HTERT RPE-1 (cell line): ENCODE data around the gene CEL.
"Not testable (repeated sequence)": the region's sequence is repeated elsewhere in the genome, so short reads cannot be mapped to it uniquely, and the experiment has no call there.

ENCODE experiments used
- in situ Hi-C: fragments of 300-500 bp; cut with MboI; formaldehyde crosslinking; loops from 4 replicates; pipeline ENCODE4 v1.14.3; 2020; ENCODE audit warnings: low sequenced_read_pairs

CEL gene

DNA sequence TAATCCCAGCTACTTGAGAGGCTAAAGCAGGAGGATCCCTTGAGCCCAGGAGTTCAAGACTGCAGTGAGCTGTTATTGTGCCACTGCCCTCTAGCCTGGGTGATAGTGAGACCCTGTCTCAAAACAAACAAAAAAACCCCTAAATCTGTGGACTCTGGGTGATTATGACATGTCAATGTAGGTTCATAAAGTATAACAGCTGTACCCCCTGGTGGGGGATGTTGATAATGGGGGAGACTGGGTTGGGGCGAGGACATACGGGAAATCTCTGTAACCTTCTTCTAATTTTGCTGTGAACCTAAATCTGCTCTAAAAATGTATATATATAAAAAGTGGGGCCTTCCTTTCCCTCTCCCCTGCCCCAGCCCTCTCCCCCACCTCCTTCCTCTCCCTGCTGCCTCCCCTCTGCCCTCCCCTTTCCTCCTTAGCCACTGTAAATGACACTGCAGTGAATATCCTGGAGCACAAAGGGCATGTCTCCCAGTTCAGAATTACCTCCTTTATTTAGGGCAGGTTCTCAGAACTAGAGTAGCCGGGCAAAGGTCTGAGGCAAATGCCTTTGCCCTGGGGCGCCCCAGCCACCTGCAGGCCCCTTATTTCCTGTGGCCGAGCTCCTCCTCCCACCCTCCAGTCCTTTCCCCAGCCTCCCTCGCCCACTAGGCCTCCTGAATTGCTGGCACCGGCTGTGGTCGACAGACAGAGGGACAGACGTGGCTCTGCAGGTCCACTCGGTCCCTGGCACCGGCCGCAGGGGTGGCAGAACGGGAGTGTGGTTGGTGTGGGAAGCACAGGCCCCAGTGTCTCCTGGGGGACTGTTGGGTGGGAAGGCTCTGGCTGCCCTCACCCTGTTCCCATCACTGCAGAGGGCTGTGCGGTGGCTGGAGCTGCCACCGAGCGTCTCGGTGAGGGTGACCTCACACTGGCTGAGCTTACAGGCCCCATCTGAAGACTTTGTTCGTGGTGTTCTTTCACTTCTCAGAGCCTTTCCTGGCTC, 19.3 kb downstream of the CEL start:
- in situ Hi-C loops = not testable (repeated sequence)

DNA sequence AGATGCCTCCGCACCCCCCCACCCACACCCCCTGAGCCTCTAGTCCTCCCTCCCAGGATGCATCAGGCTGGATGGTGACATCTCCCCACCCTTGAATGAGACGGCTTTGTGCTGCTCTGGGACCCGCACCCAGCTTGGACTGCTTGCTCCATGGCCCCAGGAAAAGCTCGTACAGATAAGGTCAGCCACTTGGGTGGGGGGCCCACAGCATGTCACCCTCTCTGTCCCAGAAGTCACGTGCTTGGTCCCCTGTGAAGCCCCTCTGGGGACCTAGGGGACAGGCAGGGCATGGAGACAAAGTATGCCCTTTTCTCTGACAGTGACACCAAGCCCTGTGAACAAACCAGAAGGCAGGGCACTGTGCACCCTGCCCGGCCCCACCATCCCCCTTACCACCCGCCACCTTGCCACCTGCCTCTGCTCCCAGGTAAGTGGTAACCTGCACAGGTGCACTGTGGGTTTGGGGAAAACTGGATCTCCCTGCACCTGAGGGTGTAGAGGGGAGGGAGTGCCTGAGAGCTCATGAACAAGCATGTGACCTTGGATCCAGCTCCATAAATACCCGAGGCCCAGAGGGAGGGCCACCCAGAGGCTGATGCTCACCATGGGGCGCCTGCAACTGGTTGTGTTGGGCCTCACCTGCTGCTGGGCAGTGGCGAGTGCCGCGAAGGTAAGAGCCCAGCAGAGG, 20.3 kb downstream of the CEL start:
- in situ Hi-C loops = not testable (repeated sequence)

DNA sequence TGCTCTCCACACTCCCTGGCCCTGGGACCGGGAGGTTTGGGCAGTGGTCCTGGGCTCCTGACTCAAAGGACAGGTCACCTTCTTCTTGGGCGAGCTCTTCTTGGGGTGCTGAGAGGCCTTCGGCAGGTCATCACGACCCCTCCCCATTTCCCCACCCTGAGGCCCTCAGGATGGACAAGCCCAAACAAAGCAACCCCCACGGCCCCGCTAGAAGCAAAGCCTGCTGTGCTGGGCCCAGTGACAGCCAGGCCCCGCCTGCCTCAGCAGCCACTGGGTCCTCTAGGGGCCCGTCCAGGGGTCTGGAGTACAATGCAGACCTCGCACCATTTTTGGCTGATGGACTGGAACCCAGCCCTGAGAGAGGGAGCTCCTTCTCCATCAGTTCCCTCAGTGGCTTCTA, 21.9 kb downstream of the CEL start:
- in situ Hi-C loops = not testable (repeated sequence)

DNA sequence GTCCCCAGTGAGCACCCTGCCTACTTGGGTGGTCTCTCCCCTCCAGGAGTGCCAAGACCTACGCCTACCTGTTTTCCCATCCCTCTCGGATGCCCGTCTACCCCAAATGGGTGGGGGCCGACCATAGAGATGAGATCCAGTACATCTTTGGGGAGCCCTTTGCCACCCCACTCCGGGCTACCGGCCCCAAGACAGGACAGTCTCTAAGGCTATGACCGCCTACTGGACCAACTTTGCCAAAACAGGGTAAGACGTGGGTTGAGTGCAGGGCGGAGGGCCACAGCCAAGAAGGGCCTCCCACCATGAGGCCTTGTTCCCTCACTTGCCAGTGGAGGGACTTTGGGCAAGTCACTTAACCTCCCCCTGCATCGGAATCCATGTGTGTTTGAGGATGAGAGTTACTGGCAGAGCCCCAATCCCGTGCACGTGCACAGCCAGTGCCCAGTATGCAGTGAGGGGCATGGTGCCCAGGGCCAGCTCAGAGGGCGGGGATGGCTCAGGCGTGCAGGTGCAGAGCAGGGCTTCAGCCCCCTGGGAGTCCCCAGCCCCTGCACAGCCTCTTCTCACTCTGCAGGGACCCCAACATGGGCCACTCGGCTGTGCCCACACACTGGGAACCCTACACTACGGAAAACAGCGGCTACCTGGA, 24.6 kb downstream of the CEL start:
- in situ Hi-C loops = not testable (repeated sequence)

DNA sequence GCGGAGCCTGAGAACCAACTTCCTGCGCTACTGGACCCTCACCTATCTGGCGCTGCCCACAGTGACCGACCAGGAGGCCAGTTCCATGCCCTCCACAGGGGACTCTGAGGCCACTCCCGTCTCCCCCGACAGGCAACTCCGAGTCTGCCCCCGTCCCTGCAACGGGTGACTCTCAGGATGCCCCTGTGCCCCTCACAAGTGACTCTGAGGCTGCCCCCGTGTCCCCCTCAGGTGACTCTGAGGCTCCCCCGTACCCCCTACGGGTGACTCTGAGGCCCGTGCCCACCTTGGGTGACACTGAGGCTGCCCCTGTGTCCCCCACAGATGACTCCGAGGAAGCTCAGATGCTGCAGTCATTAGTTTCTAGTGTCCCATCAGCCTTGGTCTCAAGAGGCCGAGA, 25.1 kb downstream of the CEL start:
- in situ Hi-C loops = no loop called here

DNA sequence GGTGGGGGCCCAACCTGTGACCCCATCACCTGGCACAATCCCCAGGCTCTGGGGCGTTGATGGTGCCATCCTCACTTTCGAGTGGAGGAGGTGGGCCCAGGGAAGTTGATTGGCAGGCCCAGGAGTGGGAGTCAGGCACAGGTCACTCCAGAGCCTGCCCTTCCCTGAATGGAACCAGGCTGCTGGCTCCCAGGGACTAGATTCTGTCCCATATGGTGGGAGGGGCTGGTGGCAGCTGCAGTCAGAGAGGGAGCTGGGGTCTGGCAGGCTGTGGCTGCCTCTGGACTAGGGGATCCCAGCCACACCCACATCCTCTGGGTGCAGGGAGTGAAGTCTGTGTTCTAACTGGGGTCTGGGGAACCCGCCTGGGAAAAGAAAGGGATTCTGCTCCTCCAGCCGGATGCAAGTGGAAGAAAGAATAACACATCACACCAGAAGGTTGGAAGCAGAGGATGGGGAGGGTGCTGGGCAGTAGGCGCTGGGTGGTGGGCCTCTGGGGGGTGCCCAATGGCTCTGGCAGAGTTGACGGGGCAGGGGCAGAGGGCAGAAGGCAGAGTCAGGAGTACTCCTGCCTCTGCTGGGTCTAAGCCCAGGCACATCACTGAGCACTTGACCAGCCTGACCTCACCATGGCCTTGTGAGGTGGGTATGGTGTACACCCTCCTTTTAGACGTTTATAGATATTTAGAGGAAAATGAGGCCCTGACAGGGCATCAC, 25.8 kb downstream of the CEL start:
- in situ Hi-C loops = no loop called here

DNA sequence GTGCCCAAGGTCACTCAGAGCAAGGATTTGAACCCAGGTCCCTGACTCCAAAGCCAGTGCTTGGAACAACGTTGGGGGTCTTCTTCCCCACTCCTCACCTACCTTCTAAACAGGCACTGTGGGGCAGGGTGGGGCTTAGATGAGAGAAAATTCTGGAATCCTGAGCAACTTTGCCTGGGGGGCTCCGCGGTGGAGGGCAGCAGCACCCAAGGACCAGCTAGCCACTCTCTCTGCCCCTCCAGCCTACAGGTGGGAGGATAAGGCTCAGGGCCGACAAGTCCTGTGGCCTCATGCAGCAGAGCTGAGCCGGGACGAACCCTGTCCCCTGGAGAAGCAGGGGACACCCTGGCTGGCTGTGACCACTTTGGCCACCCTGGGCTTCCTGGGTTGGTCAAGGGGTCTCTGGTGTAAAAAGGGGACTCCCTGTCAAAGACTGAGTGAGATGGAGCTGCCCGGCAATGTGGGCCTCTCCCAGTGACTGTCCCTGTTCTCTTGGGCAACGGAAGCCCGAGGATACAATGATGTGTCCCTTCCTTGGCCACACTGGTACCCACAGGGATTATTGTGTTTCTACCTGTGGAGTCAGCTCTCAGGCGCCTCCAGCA, 26.5 kb downstream of the CEL start:
- in situ Hi-C loops = no loop called here

DNA sequence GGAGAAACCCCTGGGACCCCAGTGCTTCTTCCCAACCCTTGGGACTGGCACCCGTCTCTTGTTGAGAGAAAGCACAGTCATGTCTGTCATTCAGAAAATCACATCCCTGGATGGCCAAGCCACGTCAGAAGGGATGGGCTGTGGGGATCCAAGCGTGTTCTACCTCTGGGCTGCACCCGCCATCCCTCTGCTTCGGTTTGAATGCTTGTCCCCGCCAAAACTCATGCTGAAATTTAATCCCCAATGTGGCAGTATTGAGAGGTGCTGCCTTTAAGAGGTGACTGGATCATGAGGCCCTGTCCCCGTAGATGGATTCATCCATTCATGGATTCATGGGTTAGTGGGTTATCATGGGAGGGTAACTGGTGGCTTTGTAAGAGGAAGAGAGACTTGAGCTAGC, 27.0 kb downstream of the CEL start:
- in situ Hi-C loops = no loop called here

DNA sequence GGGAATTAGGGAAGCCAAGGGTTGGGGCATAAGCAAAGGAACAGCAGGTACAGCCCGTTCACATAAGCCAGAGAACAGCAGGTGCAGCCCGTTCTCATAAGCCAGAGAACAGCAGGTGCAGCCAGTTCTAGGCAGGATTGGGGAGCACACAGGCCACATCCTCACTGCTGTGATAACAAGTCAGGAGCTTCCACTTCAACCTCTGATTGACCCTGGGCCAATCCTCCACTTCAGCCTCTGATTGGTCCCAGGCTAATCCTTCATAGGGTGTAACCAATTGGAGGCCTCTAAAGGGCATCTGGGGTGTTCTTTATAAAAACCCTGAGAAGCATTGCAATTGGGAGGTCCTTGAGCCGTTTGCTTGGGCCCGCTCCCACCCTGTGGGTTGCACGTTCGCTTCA, 27.5 kb downstream of the CEL start:
- in situ Hi-C loops = no loop called here

DNA sequence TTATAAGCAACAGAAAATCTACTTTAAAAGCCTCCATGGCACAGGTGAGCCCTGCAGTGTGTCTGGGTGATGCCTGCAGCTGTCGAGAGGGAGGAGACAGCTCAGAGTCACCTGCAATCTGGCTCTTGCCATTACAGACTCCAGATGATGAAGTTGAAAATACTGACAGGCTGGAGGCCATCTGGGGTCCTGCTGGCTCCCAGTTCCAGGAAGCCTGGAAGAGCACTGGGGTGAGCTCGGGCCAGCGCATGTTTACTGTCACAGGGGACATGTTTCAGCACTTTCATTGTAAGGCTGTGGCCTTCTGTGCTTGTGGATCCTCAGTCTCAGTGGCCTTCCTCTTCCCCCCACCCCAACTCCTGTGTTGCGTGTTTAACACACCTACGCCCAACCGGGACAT, 28.4 kb downstream of the CEL start:
- in situ Hi-C loops = no loop called here

DNA sequence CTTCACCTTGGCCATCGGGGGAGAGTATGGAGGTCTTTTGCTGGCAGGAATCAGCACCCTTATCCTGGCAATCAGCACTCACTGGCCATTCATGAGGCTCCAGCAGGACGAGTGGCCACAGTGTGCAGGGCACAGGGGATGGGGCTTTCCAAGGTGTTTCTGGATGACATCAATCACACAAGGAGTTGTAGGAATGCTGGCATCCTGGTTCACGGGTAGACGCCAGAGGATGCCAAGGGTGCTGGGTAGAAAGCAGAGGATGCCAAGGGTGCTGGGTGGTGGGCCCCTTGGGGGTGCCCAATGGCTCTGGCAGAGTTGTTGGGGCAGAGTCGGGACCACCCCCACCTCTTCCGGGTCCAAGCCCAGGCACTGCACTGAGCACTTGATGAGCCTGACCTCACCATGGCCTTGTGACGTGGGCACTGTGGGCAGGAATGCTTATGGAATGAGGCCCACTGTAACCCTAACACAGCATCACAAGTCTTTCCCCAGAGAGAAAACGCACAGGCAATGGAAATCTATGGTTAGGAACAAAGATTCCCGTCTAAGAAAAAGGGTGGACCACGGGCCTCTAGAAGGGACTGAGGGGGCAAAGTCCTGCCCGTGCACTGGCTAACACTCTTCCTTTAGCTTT, 29.1 kb downstream of the CEL start:
- in situ Hi-C loops = no loop called here

DNA sequence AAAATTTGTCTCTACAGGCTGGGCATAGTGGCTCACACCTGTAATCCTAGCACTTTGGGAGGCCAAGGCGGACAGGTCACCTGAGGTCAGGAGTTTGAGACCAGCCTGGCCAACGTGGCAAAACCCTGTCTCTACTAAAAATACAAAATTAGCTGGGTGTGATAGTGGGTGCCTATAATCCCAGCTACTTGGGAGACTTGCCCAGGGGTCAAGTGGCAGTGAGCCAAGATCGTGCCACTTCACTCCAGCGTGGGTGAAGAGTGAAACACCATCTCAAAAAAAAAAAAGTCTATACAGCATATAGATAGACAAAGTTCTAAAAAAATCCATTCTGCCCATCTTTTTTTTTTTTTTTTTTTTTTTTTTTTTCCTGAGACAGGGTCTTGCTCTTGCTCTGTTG, 32.6 kb downstream of the CEL start:
- in situ Hi-C loops = not testable (repeated sequence)

DNA sequence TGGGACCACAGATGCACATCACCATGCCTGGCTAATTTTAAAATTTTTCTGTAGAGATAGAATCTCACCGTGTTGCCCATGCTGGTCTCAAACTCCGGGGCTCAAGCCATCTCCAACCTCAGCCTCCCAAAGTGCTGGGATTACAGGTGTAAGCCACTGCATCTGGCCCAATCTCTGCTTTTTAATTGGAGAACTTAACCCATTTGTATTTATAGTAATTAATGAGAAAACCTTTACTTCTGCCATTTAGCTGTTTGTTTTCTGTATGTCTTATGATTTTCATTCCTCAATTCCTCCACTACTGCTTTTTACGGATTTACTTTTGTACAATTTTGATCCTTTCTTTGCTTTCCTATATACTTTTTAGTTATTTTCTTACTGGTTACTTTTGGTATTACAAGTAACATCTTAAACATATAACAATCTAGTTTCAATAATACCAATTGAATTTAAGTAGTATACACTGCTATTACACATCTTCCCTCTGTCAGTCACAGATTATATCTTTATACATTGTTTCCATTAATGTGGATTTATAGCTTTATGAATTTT, 33.1 kb downstream of the CEL start:
- in situ Hi-C loops = no loop called here

DNA sequence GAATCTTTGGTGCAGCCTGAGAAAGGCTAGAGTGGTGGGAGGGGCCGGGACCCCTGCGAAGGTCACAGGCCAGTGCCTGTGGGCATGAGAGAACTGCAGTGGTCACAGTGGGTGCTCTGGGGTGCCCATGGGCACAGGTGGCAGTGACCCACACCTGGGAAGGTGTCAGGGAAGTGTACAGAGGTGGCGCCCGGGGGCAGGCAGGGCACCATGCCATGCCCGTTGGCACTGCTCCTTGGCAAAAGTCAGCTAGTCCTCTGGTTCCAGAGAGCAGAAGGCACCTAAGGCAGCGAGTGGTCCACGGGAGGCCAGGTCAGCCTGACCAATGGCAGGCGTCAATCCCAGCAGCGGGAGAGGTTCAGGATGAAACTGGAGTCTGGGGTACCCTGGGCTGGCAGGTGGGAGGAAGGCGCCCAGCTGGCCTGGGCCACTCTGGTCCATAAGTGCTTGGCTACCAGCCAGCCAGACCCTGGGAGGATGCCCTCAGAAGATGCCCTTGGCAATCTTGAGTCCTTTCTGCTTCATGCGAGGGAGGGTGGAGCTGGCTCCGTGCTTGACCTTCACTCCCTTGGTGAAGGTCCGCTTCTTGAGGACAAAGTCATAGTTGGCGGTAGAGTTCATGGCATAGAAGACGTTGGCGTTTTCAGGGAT, 36.4 kb downstream of the CEL start:
- in situ Hi-C loops = no loop called here

DNA sequence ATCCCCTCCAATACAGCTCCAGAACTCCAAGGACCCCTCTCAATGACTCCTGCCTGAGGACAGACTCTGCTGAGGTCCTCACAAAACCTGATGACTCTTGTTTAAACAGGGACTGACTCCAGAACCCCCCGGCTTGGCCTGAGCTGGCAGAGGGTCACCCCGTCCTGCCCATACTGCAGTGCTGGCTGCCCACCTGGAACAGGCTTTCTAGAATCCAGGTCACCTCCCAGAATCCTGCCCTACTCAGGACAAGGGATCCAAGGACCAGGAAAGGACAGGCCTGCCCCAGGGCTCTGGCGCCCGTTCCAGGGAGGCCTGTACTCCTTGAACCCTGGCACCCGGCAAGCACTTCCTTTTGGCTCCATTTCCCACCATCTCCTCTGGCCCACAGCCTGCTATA, 37.1 kb downstream of the CEL start:
- in situ Hi-C loops = no loop called here

DNA sequence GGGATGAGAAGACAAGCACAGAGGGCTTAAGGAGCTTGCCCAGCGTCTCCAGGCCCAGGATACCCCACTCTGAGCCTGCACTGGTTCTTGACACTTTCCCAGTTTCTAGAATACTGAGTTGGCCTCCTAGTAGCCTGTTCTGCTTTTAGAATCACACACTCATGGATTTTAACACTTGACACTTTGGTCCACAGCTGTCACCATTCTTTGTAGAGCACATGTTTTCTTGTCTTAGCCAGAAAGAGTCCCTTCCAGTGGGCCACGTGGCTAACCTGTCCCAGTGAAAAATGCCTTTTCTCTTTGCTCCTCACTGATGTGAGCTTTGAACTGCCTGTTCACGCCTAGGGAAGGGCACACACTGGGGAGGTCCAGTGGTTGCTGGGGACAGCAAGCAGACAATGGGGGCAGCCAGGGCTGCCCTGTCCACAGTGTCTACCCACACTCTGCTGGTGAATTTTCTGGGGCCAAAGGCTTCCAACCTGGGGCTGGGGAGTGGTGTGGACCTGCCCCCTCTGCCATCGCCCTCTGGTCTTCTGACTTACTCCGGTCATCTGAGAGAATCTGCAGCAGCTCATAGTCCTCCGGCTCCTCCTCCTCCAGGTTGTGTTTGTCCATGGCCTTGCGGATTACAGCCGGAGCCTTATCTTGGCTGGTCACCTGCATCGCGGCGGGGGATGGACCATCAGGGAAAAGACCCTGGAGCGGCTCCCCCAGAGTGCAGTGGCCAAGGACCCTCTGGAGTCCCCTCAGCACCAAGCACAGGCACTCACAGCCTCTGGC, 38.1 kb downstream of the CEL start:
- in situ Hi-C loops = no loop called here

DNA sequence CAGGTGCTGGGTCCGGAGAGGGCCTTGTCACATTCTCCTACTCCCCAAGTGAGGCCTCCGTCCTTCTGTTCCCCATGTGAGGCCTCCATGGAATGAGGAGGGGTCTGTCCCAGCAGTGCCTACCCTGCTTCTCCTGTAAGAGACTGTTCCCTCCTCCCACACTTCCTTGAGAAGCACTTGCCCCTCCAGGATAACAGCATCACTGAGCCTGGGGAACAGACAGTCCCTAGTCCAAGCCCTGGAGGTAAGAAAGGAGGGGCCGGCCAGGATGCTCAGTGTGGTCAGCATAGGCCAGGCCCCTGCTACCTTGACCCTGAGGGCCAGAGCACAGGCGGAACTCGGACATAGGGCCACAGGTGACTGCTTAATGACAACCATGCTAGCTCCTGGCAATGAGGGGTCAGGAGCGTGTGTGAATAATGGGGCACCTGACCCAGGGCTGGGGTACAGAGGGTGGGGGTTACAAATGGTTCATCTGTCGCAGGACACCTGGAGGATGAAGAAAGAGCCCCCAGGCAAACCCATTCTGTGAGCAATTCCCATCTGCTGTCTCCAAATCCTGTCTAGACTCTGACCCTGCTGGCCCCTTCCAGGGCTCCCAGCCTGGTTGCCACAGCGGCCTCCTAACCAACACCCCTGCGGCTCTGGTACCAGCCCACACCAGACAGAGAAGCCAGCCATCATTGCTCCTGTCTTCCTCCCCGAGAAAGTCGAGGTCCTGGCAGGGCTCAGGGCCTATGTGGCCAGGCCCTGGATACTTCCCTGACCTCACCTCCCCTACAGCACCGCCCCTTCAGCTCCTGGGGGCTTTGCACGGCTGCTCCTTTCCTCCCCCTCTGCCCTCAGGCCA, 39.0 kb downstream of the CEL start:
- in situ Hi-C loops = no loop called here
